GM18867 (cell line): ENCODE data around the gene SPEF1.
A peak's percentile ranks its signal among the peaks of the same experiment; 100 is the strongest.
"Not testable (repeated sequence)": the region's sequence is repeated elsewhere in the genome, so short reads cannot be mapped to it uniquely, and the experiment has no call there.

Source experiments
- ATAC-seq: cut with Tn5 transposase; IDR thresholded peaks from one replicate; pipeline ENCODE4 v1.9.1; 2021; ENCODE audit warnings: mild to moderate bottlenecking, moderate library complexity; ENCODE audit not compliant: unreplicated experiment

SPEF1 gene

GRCh38 chr20:3781153-3781910, at the start of gene SPEF1:
Gene SPEF1 (minus strand): TSS chr20:3781448. CDS start chr20:3781287, 161 bp downstream.
- ATAC-seq = peak; percentile 58

GRCh38 chr20:3829891-3830290, 48.6 kb upstream of the SPEF1 start:
- not testable (repeated sequence) for ATAC-seq

- ATAC-seq = no peak
Observed at GRCh38 chr20:3828798-3829197, 47.5 kb upstream of the SPEF1 start.

GRCh38 chr20:3826420-3826819, 45.2 kb upstream of the SPEF1 start:
- ATAC-seq = no peak

- no peak for ATAC-seq
Observed at GRCh38 chr20:3825526-3825925, 44.3 kb upstream of the SPEF1 start.

- no peak for ATAC-seq
Observed at GRCh38 chr20:3823881-3824280, 42.6 kb upstream of the SPEF1 start.

GRCh38 chr20:3821996-3822395, 40.7 kb upstream of the SPEF1 start:
- ATAC-seq = no peak

- ATAC-seq = peak; percentile 6
Observed at GRCh38 chr20:3820901-3821727, 39.9 kb upstream of the SPEF1 start.

GRCh38 chr20:3820048-3820900, 39.0 kb upstream of the SPEF1 start, which contains the start of gene AP5S1:
Gene AP5S1 (plus strand): TSS chr20:3820547. CDS start chr20:3822118, 1,571 bp downstream.
- peak; percentile 80 for ATAC-seq

- ATAC-seq = no peak
Observed at GRCh38 chr20:3819411-3820047, 38.3 kb upstream of the SPEF1 start.

- ATAC-seq = no peak
Observed at GRCh38 chr20:3818155-3819151, 37.2 kb upstream of the SPEF1 start.

GRCh38 chr20:3815703-3816315, 34.6 kb upstream of the SPEF1 start:
- ATAC-seq = no peak

- ATAC-seq = no peak
Observed at GRCh38 chr20:3814928-3815495, 33.8 kb upstream of the SPEF1 start.

- no peak for ATAC-seq
Observed at GRCh38 chr20:3813848-3814581, 32.8 kb upstream of the SPEF1 start.

GRCh38 chr20:3812975-3813847, 32.0 kb upstream of the SPEF1 start:
- ATAC-seq = no peak

GRCh38 chr20:3812259-3812681, 31.0 kb upstream of the SPEF1 start:
- no peak for ATAC-seq
